Naive thymus-derived CD4-positive, alpha-beta T cell (primary cell): ENCODE data around the gene EXOC8. TPM values are rescaled to one million over a fixed set of nuclear protein-coding genes. Genes with fewer than 3 reads are reported as not detected.

Experiments used
- ATAC-seq: fragments of 150-1000 bp; cut with Tn5 transposase; 2 replicates; pipeline ENCODE4 v1.10.0; 2021; ENCODE audit warnings: mild to moderate bottlenecking, moderate library complexity
- CTCF ChIA-PET: fragments of 350-600 bp; sonication (Branson Sonifier 250); formaldehyde crosslinking; loops from one replicate; lab custom pipeline; 2021; ENCODE audit warnings: antibody characterized with exemption; lab: Charles Lee
- POLR2A ChIA-PET: fragments of 350-600 bp; sonication (Branson Sonifier 250); formaldehyde crosslinking; loops from one replicate; lab custom pipeline; 2021; ENCODE audit warnings: antibody characterized with exemption, inconsistent platforms; lab: Charles Lee
- DNase-seq, 9 donors: peaks; one replicate each; pipeline versions ENCODE4 v3.0.0 to v3.0.0-alpha.2; 2020 to 2022; ENCODE audit warnings: mixed read lengths in 1 of 9
- H3K27ac ChIP-seq: one replicate; pipeline ENCODE4 v1.7.0; 2013; ENCODE audit warnings: mild to moderate bottlenecking, low read depth, low read length, moderate library complexity
- H3K27me3 ChIP-seq, 2 donors: one replicate each; pipeline ENCODE4 v1.7.0; 2013; ENCODE audit warnings: low read length in 2 of 2, mild to moderate bottlenecking in 2 of 2, moderate library complexity in 2 of 2; ENCODE audit not compliant: control insufficient read depth in 2 of 2, insufficient read depth in 2 of 2
- H3K36me3 ChIP-seq, 3 experiments: 1 replicate in 2 of 3; 2 replicates in 1 of 3; pipeline ENCODE4 v1.7.0; 2013; ENCODE audit warnings: low read length in 3 of 3, mild to moderate bottlenecking in 3 of 3, moderate library complexity in 1 of 3; ENCODE audit not compliant: insufficient read depth in 3 of 3, control insufficient read depth in 2 of 3
- H3K4me1 ChIP-seq, 2 donors: one replicate each; pipeline ENCODE4 v1.7.0; 2013; ENCODE audit warnings: low read length in 2 of 2, mild to moderate bottlenecking in 2 of 2, moderate library complexity in 1 of 2; ENCODE audit not compliant: control insufficient read depth in 2 of 2, insufficient read depth in 2 of 2
- H3K4me3 ChIP-seq: 2 replicates; pipeline ENCODE4 v1.7.0; 2013; ENCODE audit warnings: mild to moderate bottlenecking, low read length
- H3K9me3 ChIP-seq, 3 experiments: 1 replicate in 2 of 3; 2 replicates in 1 of 3; pipeline ENCODE4 v1.7.0; 2013; ENCODE audit warnings: low read length in 3 of 3; ENCODE audit not compliant: control insufficient read depth in 2 of 3
- H3K27ac Mint-ChIP-seq, 9 donors: one replicate each; pipeline ENCODE4 v1.8.0; 2020 to 2022; ENCODE audit warnings: mixed read lengths in 9 of 9, mild to moderate bottlenecking in 8 of 9, moderate library complexity in 5 of 9, inconsistent platforms in 2 of 9
- H3K27me3 Mint-ChIP-seq, 5 donors: one replicate each; pipeline ENCODE4 v1.8.0; 2021 to 2022; ENCODE audit warnings: mixed read lengths in 5 of 5, mild to moderate bottlenecking in 1 of 5
- H3K36me3 Mint-ChIP-seq, 5 donors: one replicate each; pipeline ENCODE4 v1.8.0; 2020 to 2022; ENCODE audit warnings: mixed read lengths in 5 of 5, mild to moderate bottlenecking in 3 of 5, inconsistent platforms in 1 of 5
- H3K4me1 Mint-ChIP-seq, 7 donors: one replicate each; pipeline ENCODE4 v1.8.0; 2020 to 2022; ENCODE audit warnings: mixed read lengths in 7 of 7, mild to moderate bottlenecking in 3 of 7, inconsistent platforms in 1 of 7
- H3K4me3 Mint-ChIP-seq, 10 donors: one replicate each; pipeline ENCODE4 v1.8.0; 2020 to 2022; ENCODE audit warnings: mild to moderate bottlenecking in 10 of 10, mixed read lengths in 10 of 10, moderate library complexity in 6 of 10, inconsistent platforms in 2 of 10
- H3K9me3 Mint-ChIP-seq, 11 donors: one replicate each; pipeline ENCODE4 v1.8.0; 2020 to 2022; ENCODE audit warnings: mixed read lengths in 11 of 11, mild to moderate bottlenecking in 4 of 11, inconsistent platforms in 1 of 11, moderate library complexity in 1 of 11
- intact Hi-C, 2 donors: fragments of 100-400 bp; cut with micrococcal nuclease; formaldehyde crosslinking; loops; one replicate each; pipeline ENCODE4 v1.15.1; 2023
- polyA plus RNA-seq, 2 donors: library from polyadenylated mRNA; unstranded; fragments of 300-500 nt; fragmentation: Illumina TruSeq; gene quantifications; one replicate each; pipeline ENCODE4 v1.2.3, GENCODE V29; 2021
- total RNA-seq, 6 experiments: library from RNA in 5 of 6; stranded (reverse) in 5 of 6; gene quantifications; 1 replicate in 5 of 6; 2 replicates in 1 of 6; pipeline ENCODE4 v1.2.3 and lab custom pipeline; 2021 to 2026

The EXOC8 gene
- total and polyA plus RNA-seq, 7 experiments from 2014 or later = 2.7 to 33.8 (median 23.5) TPM

DNA sequence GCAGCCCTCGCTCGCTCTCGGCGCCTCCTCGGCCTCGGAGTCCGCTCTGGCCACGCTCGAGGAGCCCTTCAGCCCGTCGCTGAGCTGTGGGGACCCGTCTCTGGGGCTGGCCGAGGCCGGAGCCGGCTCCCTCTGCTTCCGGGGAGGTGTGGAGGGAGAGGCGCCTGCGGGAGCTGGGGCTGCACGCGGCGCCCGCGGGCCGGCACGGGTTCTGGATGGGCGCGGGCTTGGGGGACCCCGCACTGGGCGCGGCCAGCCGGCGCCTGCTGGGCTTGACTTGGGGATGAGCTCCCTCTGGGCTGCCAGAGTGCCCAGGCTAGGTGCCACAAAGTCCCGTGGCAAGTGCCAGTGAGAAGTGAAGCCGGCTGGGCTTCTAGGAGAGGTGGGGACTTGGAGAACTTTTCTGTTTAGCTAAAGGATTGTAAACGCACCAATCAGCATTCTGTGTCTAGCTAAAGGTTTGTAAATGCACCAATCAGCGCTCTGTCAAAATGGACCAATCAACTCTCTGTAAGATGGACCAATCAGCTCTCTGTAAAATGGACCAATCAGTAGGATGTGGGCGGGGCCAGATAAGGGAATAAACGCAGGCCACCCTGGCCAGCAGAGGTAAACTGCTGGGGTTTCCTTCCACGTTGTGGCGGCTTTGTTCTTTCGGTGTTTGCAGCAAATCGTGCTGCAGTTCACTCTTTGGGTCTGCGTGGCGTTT is 20.2 kb downstream of the EXOC8 start:
- Histone ChIP-seq H3K4me1 (no peaks in the 10 kb centered on the region), H3K27me3 (no peaks in the 10 kb centered on the region), H3K27ac (no peak overlapping the region), H3K4me3 (no peak overlapping the region), H3K9me3 (no peaks in the 10 kb centered on the region), H3K36me3 (no peaks in the 10 kb centered on the region)
- intact Hi-C loops = no loop called here
- H3K4me3 Mint-ChIP-seq = no peak overlapping the region
- POLR2A ChIA-PET = no interaction called here
- DNase-seq (no peak), ATAC-seq (no peak)
- peaks cover 0 to 4% (median 0%) of the 10 kb centered on the region in 7 donors for H3K4me1 Mint-ChIP-seq
- peaks cover 0 to 4% (median 0%) of the 10 kb centered on the region in 5 donors for H3K36me3 Mint-ChIP-seq
- no peak overlapping the region for H3K27ac Mint-ChIP-seq
- CTCF ChIA-PET = interaction anchor here (1.3 kb wide), 2 partner anchors 41 to 286 kb away, joined by 4 to 5 read pairs; no protein-coding TSS in a partner anchor
- no peaks in the 10 kb centered on the region for H3K27me3 Mint-ChIP-seq
- no peaks in the 10 kb centered on the region for H3K9me3 Mint-ChIP-seq

- ATAC-seq (peak; percentile 68), DNase-seq (peak in 5 of 9 donors; percentile 11 to 43 (median 19))
- H3K27ac ChIP-seq = no peak overlapping the region
- H3K27me3 Mint-ChIP-seq = peaks cover 0 to 4% (median 0%) of the 10 kb centered on the region in 5 donors
- H3K4me1 Mint-ChIP-seq = peaks cover 0 to 4% (median 0%) of the 10 kb centered on the region in 7 donors
- H3K4me3 ChIP-seq = no peak overlapping the region
- H3K4me3 Mint-ChIP-seq = no peak overlapping the region
- POLR2A ChIA-PET = no interaction called here
- H3K9me3 ChIP-seq = no peaks in the 10 kb centered on the region
- H3K9me3 Mint-ChIP-seq = no peaks in the 10 kb centered on the region
- peak overlapping the region in 1 of 9 donors; percentile 76 for H3K27ac Mint-ChIP-seq
- CTCF ChIA-PET = interaction anchor here (0.7 to 0.8 kb wide), 2 partner anchors 35 to 1216 kb away, joined by 3 read pairs; no protein-coding TSS in a partner anchor
- peaks cover 0 to 2% (median 0%) of the 10 kb centered on the region in 5 donors for H3K36me3 Mint-ChIP-seq
- H3K36me3 ChIP-seq = no peaks in the 10 kb centered on the region
- H3K4me1 ChIP-seq = no peaks in the 10 kb centered on the region
- intact Hi-C loops = loop anchor here (1.0 kb wide), 2 partner anchors 274 to 288 kb away; no protein-coding TSS in a partner anchor
- H3K27me3 ChIP-seq = no peaks in the 10 kb centered on the region
Observed at GRCh38 chr1:231315887-231316286, 21.8 kb downstream of the EXOC8 start.

- intact Hi-C loops = no loop called here
- CTCF ChIA-PET = no interaction called here
- no peaks in the 10 kb centered on the region for H3K9me3 Mint-ChIP-seq
- H3K36me3 Mint-ChIP-seq = no peaks in the 10 kb centered on the region
- no peak overlapping the region for H3K4me3 ChIP-seq
- no peaks in the 10 kb centered on the region for H3K4me1 ChIP-seq
- H3K36me3 ChIP-seq = no peaks in the 10 kb centered on the region
- POLR2A ChIA-PET = no interaction called here
- DNase-seq = no peak
- ATAC-seq = no peak
- H3K4me3 Mint-ChIP-seq = no peak overlapping the region
- H3K27me3 Mint-ChIP-seq = peaks cover 0 to 8% (median 0%) of the 10 kb centered on the region in 5 donors
- peak overlapping the region in 1 of 9 donors; percentile 86 for H3K27ac Mint-ChIP-seq
- peaks cover 0 to 4% (median 0%) of the 10 kb centered on the region in 7 donors for H3K4me1 Mint-ChIP-seq
- no peak overlapping the region for H3K27ac ChIP-seq
- no peaks in the 10 kb centered on the region for H3K27me3 ChIP-seq
- H3K9me3 ChIP-seq = no peaks in the 10 kb centered on the region
Observed at GRCh38 chr1:231313661-231314060, 24.0 kb downstream of the EXOC8 start.

- Histone ChIP-seq H3K9me3 (no peaks in the 10 kb centered on the region), H3K4me3 (no peak overlapping the region), H3K36me3 (no peaks in the 10 kb centered on the region), H3K4me1 (no peaks in the 10 kb centered on the region), H3K27me3 (no peaks in the 10 kb centered on the region), H3K27ac (no peak overlapping the region)
- H3K36me3 Mint-ChIP-seq = peaks cover 0 to 2% (median 0%) of the 10 kb centered on the region in 5 donors
- H3K27ac Mint-ChIP-seq = no peak overlapping the region
- POLR2A ChIA-PET = no interaction called here
- no peaks in the 10 kb centered on the region for H3K9me3 Mint-ChIP-seq
- no peak for DNase-seq
- CTCF ChIA-PET = no interaction called here
- peaks cover 0 to 4% (median 0%) of the 10 kb centered on the region in 7 donors for H3K4me1 Mint-ChIP-seq
- ATAC-seq = no peak
- intact Hi-C loops = no loop called here
- H3K27me3 Mint-ChIP-seq = peaks cover 0 to 8% (median 0%) of the 10 kb centered on the region in 5 donors
- H3K4me3 Mint-ChIP-seq = no peak overlapping the region
Observed at GRCh38 chr1:231312432-231312788, 25.2 kb downstream of the EXOC8 start.

- Histone ChIP-seq H3K27me3 (no peaks in the 10 kb centered on the region), H3K4me1 (no peaks in the 10 kb centered on the region), H3K36me3 (no peaks in the 10 kb centered on the region), H3K9me3 (no peaks in the 10 kb centered on the region), H3K27ac (no peak overlapping the region), H3K4me3 (no peak overlapping the region)
- intact Hi-C loops = no loop called here
- Mint-ChIP-seq H3K4me3 (no peak overlapping the region), H3K9me3 (peaks cover 0 to 3% (median 0%) of the 10 kb centered on the region in 11 donors), H3K27me3 (peaks cover 0 to 8% (median 0%) of the 10 kb centered on the region in 5 donors), H3K36me3 (peaks cover 0 to 2% (median 0%) of the 10 kb centered on the region in 5 donors), H3K27ac (no peak overlapping the region), H3K4me1 (peaks cover 0 to 4% (median 0%) of the 10 kb centered on the region in 7 donors)
- no peak for DNase-seq
- no peak for ATAC-seq
- ChIA-PET CTCF (no interaction called here), POLR2A (no interaction called here)
Observed at GRCh38 chr1:231311720-231312431, 25.8 kb downstream of the EXOC8 start.

DNA sequence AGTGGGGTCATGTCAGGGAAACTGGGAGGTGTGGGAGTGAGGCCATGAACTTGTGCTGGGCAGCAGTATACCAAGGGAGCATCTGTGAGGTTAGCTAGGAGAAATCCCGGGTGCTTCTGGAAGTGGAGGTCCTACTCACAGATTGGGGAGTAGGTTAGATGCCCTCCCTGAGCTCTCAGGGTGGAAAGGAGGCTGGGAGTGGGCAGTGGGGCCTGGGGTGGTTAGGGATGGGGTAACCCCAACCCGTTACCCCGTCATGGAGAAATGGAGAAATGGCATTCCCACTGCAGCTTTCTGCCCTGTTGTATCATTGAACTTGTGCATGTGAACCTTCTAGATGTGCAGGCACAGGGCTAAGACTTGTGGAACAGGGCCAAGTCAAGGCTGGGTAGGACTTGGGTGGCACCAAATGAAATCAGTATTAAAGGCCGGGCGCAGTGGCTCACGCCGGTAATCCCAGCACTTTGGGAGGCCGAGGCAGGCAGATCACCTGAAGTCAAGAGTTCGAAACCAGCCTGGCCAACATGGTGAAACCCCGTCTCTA is 27.2 kb downstream of the EXOC8 start:
- CTCF ChIA-PET = interaction anchor here (0.6 kb wide), 1 partner anchor 87 kb away, joined by 3 read pairs; no protein-coding TSS in a partner anchor
- no peaks in the 10 kb centered on the region for H3K36me3 ChIP-seq
- Mint-ChIP-seq H3K36me3 (peaks cover 0 to 2% (median 0%) of the 10 kb centered on the region in 5 donors), H3K9me3 (peaks cover 0 to 6% (median 0%) of the 10 kb centered on the region in 11 donors), H3K4me1 (peaks cover 0 to 2% (median 0%) of the 10 kb centered on the region in 7 donors), H3K27me3 (peaks cover 0 to 8% (median 0%) of the 10 kb centered on the region in 5 donors), H3K4me3 (no peak overlapping the region), H3K27ac (no peak overlapping the region)
- intact Hi-C loops = no loop called here
- no peaks in the 10 kb centered on the region for H3K4me1 ChIP-seq
- no peaks in the 10 kb centered on the region for H3K27me3 ChIP-seq
- POLR2A ChIA-PET = no interaction called here
- H3K27ac ChIP-seq = no peak overlapping the region
- no peak for ATAC-seq
- no peak for DNase-seq
- H3K9me3 ChIP-seq = no peaks in the 10 kb centered on the region
- H3K4me3 ChIP-seq = no peak overlapping the region
